HG03432 (cell line): ENCODE data around the gene LARP4.
"Not testable (repeated sequence)": the region's sequence is repeated elsewhere in the genome, so short reads cannot be mapped to it uniquely, and the experiment has no call there.

Experiments used
- ATAC-seq: cut with Tn5 transposase; IDR thresholded peaks from one replicate; pipeline ENCODE4 v1.9.1; 2021; ENCODE audit warnings: mild to moderate bottlenecking, moderate library complexity; ENCODE audit not compliant: unreplicated experiment

The LARP4 gene

DNA sequence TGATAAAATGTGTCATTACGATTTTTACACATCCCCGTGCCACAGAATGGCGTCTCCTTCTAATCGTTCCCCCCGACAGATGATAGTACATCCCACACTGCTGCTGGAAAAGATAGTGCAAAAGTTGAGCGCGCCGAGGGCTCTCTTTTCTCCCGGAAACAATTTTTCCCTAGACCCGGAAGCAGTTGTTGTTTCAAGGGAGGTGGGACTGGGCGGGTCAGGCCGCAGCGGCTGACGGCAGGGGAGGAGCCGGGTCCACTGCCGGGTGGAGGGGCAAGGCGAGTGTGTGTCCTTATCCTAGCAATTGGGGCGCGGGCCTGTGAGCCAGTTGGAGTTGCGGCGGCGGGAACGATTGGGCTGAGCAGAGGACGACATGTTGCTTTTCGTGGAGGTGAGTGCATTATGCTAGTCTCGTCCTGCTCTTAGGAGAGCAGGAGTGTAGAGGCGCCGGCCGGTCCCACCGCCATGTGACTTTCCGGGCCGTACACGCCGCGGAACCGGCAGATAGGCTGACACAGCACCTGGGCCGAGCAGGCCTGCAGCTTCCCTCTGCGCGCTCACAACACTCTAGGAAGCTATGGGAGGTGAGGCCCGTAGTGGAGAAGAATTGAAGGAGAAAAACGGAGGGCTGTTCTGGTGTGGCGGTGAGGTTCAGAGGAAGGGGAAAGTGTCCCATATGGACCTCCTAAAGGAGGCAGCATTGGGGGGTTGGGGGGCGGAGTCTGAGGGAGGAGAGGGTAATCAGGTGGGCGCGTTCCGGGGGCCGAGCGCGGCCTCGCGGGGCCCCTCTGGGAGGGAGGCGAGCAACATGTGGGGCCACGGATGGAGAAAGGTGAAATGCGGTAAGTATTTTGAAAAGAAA lies at the start of gene LARP4:
Gene LARP4, plus strand, starts transcription at position 248 of the 862 bp plus-strand sequence. Its CDS starts 126 bp downstream, at position 374.
- peak; percentile 94 for ATAC-seq

DNA sequence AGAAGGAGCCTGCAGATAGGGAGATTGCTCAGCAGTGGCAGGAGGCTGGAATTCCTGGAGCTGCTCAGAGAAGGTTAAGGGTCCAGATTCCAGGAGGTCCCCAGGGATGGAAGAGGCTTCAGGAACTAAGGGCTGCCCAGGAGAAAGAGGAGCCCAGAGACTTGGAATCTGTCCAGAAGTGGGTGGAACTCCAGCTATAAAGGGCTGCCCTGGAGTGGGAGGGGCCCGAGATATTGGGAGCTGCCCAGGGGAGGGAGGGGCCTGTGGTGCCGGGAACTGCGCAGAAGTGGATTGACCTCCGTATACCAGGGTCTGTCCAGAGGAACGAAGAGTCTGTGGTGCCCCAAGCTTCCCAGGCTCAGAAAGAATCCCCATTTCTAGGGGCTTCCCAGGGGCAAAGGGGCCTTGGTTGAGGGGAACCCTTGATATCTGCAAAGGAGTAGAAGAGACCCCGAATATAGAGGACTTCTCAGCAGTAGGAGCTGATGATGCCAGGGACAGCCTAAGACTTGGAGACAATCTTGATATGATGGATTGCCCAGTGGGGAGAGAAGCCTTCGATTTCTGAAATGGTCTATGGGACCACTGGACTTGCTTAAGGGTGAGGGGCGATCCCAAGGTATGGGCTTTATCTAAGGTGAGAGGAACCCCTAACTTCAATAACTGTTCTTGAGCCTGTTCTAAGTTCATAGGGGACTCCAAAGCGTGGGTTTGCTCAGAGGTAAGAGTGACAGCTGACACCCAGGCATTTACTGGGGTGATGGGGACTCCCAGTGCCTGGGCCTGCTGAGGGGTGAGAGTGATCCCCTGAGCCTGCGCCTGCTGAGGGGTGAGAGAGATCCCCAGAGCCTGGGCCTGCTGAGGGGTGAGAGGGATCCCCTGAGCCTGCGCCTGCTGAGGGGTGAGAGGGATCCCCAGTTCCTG lies 49.3 kb upstream of the LARP4 start:
- ATAC-seq = no peak

DNA sequence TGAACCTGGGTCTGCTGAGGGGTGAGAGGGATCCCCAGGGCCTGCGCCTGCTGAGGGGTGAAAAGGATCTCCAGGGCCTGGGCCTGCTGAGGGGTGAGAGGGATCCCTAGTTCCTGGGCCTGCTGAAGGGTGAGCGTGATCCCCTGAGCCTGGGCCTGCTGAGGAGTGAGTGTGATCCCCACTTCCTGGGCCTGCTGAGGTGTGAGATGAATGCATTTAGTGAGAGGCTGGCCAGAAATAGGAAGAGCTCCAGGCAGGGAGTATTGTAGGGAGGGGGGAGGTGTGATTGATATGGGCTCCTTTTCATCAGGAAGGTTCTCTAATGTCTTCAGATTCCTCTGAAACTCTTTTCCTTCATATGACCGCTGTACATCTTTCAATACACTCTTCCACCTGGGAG lies 47.3 kb upstream of the LARP4 start:
- ATAC-seq = no peak

DNA sequence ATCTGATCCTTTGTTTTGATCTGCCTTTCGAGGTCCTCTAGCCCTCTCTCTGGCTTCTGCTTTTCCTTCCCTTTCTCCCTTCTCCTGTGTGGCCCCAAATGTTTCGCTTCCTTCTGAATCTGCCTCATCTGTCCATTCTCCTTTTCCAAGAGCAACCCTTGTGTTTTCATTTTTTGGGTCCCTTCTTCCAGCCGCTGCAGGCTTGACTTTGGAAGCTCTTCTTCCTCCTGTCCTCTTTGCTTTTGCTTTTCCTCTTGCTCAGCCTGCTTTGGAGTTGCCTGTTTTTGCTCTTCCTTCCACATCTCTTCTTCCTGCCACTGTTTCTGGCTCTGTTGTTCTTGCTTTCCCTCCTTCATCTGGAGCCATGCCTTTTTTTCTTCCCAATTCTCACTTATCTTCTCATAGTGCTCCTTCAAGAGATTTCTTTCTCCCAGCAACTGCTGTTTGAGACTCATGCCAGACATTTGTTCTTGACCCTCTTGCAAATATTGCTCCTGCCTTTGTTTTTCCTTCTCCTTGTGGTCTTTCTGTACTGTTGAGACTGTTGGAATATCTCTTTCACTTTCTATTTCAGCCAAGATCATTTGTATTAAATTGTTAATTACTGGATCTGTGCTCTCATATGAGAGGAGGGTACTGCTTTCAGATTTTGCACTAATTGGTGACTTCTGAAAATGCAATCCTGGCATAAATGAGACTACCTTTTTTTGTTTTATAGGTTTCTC lies 46.7 kb upstream of the LARP4 start:
- no peak for ATAC-seq

DNA sequence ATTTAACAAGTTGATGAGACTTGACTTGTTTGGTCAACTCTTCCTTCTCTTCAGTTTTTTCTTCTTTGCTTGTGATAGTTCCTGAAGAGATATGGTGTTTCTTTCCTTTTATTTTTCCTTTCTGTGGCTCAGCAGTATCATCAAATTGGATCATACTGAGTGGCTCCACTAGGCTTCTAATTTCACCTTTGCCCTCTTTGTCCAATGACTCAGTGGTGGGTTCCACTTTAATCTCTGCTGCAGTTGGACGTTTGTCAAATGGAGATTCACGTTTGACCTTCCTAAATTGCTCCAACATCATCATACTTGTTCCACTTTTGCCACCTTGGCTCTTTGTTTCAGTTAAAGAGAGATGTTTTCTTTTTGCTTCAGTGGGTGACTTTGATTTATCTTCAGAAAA lies 45.8 kb upstream of the LARP4 start:
- no peak for ATAC-seq

DNA sequence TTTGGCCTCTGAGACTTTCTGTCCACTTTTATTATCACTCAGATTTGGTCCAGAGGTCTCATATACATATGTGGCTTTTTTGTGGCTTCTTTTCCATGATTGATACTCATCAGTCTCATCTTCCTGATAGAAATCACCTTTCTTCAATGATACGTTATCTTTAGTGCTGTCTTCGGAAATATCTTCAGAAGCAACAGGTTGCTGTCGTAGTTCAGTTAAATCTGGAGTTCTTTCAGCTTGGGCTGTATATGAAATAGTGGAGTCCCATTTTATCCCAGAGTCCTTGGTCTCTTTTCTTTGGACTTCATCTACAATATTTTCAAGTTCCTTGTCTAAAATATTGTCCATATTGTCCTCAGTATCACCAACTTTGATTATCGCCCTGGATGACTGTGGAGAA lies 45.3 kb upstream of the LARP4 start:
- ATAC-seq = no peak

DNA sequence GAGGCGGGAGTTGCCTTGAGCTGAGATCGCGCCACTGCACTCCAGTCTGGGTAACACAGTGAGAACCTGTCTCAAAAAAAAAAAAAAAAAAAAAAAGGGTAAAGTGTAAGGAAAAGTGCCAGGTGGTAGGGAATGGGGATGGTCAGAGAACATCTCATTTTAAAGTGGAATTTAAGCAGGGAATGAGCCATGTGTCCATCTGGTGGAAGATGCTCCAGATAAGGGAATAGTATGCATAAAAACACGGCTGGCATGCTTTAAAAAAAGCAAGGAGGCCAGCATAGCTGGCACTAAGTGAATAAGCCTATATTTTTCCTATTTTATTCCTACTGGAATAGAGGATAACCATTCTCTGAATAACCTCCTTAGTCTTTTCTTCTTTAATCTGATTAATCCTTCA lies 38.0 kb upstream of the LARP4 start:
- ATAC-seq = no peak

DNA sequence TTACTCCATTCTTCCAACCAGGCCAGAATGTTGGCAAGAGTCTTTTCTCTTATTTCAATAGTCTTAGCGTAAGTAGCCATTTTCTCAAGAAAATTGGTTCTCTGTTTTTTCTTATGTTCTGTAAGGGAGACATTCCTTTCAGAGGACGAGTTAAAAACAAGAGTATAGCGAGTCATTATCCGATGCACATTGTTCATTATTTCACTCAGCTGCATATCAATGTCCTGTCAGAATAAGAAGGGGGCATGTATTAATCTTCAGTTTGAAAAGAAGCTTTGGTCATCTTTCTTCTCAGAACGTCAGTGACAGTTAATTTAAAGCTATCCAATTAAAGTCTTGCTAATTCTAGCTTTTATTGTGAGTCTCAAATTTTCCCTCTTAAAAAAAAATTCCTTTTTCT lies 37.5 kb upstream of the LARP4 start:
- ATAC-seq = no peak

DNA sequence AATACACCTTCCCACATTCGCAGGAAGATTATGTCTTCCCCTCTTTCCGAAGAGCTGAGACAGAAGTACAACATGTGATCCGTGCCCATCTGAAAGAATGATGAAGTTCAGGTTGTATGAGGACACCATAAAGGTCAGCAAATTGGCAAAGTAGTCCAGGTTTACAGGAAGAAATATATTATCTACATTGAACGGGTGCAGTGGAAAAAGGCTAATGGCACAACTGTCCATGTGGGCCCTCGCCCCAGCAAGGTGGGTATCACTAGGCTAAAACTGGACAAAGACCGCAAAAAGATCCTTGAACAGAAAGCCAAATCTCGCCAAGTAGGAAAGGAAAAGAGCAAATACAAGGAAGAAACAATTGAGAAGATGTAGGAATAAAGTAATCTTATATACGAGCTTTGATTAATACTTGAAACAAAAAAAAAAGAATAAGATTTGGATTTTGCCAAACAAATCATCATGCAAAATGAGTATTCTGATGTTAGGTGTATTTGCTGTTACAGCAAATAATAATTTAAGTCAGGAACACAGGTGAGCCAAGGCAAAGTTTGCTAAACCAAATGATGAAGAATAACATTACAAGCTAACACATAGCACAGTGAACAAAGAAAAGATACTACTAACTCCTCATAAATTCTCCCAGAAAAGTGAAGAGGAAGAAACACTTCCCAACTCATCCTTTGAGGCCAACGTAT lies 34.8 kb upstream of the LARP4 start:
- no peak for ATAC-seq

DNA sequence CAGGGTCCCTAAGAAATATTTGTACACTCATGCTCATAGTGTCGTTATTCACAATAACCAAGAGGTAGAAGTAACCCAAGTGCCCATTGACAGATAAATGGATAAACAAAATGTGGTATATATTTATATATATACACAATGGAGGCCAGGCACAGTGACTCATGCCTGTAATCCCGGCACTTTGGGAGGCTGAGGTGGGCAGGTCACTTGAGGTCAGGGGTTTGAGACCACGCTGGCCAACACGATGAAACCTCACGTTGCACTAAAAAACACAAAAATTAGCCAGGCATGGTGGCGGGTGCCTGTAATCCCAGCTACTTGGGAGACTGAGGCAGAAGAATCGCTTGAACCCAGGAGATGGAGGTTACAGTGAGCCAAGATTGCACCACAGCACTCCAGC lies 30.0 kb upstream of the LARP4 start:
- not testable (repeated sequence) for ATAC-seq

DNA sequence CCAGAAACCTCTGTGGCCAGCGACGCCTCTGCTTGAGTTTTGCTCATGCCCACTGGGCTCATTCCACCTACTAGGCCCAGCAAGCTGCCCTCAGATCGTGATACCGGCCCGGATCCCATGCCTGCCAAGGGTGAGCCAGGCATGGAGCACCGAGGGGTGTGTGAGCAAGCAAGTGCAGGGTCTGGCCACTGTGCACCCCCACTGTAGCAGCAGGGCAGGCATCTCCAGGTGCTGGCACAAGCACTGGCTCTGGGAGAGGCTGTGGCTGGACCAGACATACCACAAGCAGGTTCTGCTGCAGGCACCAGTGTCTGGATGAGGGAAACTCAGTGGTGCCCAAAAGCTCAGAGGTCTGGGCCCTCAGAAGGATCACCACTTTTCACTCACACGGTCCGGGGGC lies 24.9 kb upstream of the LARP4 start:
- ATAC-seq = no peak

DNA sequence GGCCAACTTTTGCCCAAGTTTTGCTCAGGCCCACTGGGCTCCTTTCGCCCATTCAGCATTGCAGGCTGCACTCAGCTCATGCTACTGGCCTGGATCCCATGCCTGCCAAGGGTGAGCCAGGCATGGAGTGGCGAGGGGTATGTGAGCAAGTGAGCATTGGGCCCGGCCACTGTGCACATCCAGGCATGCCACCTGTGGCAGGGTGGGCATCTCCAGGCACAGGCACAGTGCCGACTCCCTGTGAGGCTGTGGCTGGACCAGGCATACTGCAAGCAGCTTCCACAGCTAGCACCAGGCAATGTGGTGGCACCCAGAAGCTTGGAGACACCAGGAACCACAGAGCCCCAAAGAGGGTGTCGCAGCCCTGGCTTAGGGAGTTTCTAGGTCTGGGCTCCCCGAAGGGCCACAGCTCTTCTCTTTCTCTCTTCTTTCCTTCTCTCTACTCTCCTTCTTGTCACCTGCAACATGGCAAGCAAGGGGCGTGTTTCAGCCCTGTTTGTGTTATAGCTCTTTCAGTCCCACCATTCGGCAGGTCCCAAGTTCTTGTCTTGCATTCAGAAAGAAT lies 19.8 kb upstream of the LARP4 start:
- ATAC-seq = no peak

DNA sequence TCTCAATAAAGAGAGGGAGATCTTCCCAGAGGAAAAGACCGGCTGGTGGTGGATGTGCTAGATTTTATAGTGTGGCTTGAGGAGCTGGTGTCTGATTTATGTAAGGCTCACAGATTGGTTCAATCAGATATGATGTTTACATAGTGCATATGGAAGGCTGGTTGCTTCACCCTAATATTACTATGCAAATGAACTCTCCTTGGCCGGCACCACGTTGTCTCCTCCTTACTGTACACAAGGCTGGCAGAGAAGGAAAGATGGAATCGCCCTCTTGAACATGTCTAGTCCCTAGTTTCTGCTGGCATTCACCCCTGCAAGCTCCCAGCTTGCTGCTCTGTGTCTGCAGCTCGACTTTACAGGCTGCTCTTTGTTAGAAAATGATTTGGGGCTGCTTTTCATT lies 13.2 kb upstream of the LARP4 start:
- ATAC-seq = no peak

DNA sequence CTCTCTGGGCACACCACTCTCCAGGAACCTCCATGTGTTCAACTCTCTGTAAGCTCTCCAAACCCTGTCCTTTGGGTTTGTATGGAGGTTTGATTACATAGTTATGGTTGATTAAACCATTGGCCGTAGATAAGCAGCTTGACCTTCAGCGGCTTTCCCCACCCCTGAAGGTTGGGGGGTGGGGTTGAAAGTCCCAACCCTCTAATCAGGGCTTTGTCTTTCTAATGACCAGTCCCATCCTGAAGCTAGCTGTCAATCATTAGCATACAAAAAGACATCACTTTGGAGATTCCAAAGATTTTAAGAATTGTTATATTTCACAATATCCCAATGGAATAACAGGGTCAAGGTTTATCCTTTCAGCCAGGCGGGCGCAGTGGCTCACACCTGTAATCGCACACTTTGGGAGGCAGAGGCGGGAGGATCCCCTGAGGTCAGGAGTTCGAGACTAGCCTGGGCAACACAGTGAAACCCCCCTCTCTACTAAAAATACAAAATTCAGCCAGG lies 12.7 kb upstream of the LARP4 start:
- no peak for ATAC-seq

DNA sequence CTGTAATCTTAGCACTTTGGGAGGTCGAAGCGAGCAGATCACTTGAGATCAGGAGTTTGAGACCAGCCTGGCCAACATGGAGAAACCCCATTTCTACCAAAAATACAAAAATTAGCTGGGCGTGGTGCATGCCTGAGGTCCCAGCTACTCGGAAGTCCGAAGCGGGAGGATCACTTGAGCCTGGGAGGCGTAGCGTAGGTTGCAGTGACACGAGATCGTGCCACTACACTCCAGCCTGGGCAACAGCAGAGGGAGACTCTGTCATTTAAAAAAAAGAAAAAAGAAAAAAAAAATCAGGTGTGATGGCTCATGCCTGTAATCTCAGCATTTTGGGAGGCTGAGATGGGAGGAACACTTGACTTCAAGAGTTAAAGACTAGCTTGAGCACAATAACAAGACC lies 11.9 kb upstream of the LARP4 start:
- ATAC-seq = not testable (repeated sequence)

DNA sequence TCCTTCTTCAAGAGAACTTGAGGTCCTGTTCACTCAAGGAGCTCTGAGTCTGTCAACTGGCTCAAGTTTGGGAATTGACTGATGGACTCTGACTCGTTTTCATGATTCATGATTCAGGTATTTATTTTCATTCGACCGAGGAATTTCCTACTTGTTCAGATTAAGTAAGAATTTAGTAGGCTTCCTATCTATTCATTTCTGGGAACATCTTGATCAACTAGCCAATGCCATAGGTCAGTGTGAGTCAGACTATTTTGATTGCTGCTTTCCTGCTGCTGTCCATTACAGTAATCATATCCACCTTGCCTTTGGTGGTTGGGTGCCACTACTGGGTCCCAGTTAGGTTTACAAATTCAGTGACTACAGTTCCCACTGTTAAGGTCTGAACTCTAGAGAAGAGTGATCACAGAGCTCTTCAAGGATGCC lies 10.4 kb upstream of the LARP4 start:
- ATAC-seq = no peak

DNA sequence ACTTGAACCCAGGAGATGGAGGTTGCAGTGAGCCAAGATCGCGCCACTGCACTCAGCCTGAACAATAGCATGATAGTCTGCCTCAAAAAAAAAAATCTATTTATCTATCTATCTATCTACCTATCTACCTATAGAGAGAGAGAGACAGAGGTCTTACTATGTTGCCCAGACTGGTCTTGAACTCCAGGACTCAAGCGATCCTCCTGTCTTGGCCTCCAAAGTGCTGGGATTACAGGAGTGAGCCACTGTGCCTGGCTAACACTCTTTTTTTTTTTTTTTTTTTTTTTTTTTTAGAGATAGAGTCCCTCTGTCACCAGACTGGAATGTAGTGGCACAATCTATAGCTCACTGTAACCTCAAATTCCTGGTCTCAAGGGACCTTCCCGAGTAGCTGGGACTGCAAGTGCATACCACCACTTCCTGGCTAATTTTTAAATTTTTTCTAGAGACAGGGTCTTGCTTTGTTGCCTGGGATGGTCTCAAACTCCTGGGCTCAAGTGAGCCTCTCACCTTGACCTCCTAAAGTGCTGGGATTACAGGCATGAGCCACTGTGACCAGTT lies 6.1 kb upstream of the LARP4 start:
- no peak for ATAC-seq

DNA sequence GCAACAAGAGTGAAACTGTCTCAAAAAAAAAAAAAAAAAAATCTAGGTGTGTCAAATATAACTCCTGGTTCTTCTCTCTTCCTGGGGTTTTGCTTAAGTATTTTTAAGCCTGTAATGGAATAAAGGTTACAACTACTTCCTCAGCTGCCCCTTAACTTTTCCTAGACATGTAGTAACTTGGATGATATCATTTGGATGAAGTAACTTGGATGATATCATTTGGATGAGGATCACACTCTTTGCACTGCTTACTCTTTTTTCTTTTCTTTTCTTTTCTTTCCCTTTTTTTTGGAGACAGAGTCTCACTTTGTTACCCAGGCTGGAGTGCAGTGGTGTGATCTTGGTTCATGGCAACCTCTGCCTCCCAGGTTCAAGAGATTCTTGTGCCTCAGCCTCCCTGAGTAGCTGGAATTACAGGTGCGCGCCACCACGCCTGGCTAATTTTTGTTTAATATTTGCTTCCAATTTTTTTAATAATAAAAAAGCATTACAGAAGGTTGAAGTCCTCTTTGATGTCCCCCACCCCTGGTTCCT lies 3.5 kb upstream of the LARP4 start:
- no peak for ATAC-seq

DNA sequence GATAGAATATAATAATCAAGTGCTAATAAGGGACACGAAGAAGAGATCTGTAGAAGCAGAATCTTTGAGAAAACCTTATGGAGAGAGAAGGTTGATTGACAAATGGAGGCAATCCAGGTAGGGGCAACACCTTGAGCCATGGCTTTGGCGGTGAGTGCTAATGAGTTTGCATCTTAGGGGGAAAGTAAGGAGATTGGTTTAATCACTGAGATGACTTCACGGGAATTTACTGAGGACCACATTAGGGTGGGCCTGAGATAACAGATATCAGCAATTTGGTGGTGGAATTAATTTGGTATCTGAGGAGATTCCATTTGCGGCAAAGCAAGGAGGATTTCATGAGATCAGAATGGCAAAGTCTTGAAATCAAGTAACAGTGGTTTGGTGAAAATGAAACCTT lies 1.8 kb upstream of the LARP4 start:
- no peak for ATAC-seq
